HUES64 (cell line): Measurements from ENCODE around the gene SSC4D.
"Not testable (repeated sequence)": the region's sequence is repeated elsewhere in the genome, so short reads cannot be mapped to it uniquely, and the experiment has no call there.

ENCODE experiments used
- H3K27ac ChIP-seq: 2 replicates; pipeline ENCODE4 v1.7.0; 2013; ENCODE audit warnings: low read depth, low read length, inconsistent platforms
- H3K27me3 ChIP-seq: 2 replicates; pipeline ENCODE4 v1.6.1; 2013; ENCODE audit warnings: mild to moderate bottlenecking, low read length; ENCODE audit not compliant: insufficient read depth
- H3K36me3 ChIP-seq: 2 replicates; pipeline ENCODE4 v1.6.1; 2013; ENCODE audit warnings: mild to moderate bottlenecking, low read length; ENCODE audit not compliant: insufficient read depth
- H3K4me1 ChIP-seq: 2 replicates; pipeline ENCODE4 v1.6.1; 2013; ENCODE audit warnings: mild to moderate bottlenecking, low read length, moderate library complexity; ENCODE audit not compliant: insufficient read depth
- H3K4me3 ChIP-seq: 2 replicates; pipeline ENCODE4 v1.5.1; 2013; ENCODE audit warnings: mild to moderate bottlenecking, low read length, moderate library complexity
- H3K9ac ChIP-seq: 2 replicates; pipeline ENCODE4 v1.6.1; 2013; ENCODE audit warnings: mild to moderate bottlenecking, low read depth, low read length
- H3K9me3 ChIP-seq: 2 replicates; pipeline ENCODE4 v1.6.1; 2013; ENCODE audit warnings: low read depth, low read length; ENCODE audit not compliant: insufficient read depth
- WGBS: fragments of 150-250, 120-280 bp; methylation state at CpG from one replicate; pipeline ENCODE4 v1.1.7; 2013; ENCODE audit warnings: missing lambda C conversion rate; 5-methylcytosine and 5-hydroxymethylcytosine counted together

The SSC4D gene

GRCh38 chr7:76380623-76380966, 28.9 kb downstream of the SSC4D start:
- no peaks in the 10 kb centered on the region for H3K4me1 ChIP-seq
- peak overlapping the region; percentile 43; the same call in 1 of the 2 replicates for H3K9ac ChIP-seq
- peak overlapping the region; percentile 46; the same call in 1 of the 2 replicates for H3K4me3 ChIP-seq
- no peaks in the 10 kb centered on the region for H3K27me3 ChIP-seq
- peak overlapping the region; percentile 53; the same call in 1 of the 2 replicates for H3K27ac ChIP-seq
- 84% methylated on average over 7 of the region's 7 CpGs for WGBS
- H3K9me3 ChIP-seq, result no peaks in the 10 kb centered on the region
- H3K36me3 ChIP-seq, result no peaks in the 10 kb centered on the region

GRCh38 chr7:76377186-76377918, 32.1 kb downstream of the SSC4D start:
- Histone ChIP-seq H3K9me3 (no peaks in the 10 kb centered on the region), H3K4me1 (no peaks in the 10 kb centered on the region), H3K36me3 (no peaks in the 10 kb centered on the region), H3K9ac (no peak overlapping the region), H3K4me3 (no peak overlapping the region), H3K27ac (no peak overlapping the region), H3K27me3 (no peaks in the 10 kb centered on the region)
- WGBS, result 92% methylated on average over 9 of the region's 9 CpGs

- Histone ChIP-seq H3K36me3 (no peaks in the 10 kb centered on the region), H3K27me3 (no peaks in the 10 kb centered on the region), H3K9ac (no peak overlapping the region), H3K9me3 (no peaks in the 10 kb centered on the region), H3K4me1 (no peaks in the 10 kb centered on the region), H3K27ac (no peak overlapping the region), H3K4me3 (no peak overlapping the region)
- 90% methylated on average over 9 of the region's 9 CpGs for WGBS
Measured at GRCh38 chr7:76375251-76375650, 34.2 kb downstream of the SSC4D start.

- Histone ChIP-seq H3K36me3 (no peaks in the 10 kb centered on the region), H3K27ac (no peak overlapping the region), H3K9ac (no peak overlapping the region), H3K9me3 (no peaks in the 10 kb centered on the region), H3K27me3 (no peaks in the 10 kb centered on the region), H3K4me3 (no peak overlapping the region), H3K4me1 (0 out of 2 replicates have a peak, but pooled peaks cover 3% of the 10 kb centered on the region)
- 85% methylated on average over 9 of the region's 9 CpGs for WGBS
Measured at GRCh38 chr7:76372984-76373833, 36.3 kb downstream of the SSC4D start.

- Histone ChIP-seq H3K9me3 (no peaks in the 10 kb centered on the region), H3K27me3 (no peaks in the 10 kb centered on the region), H3K4me3 (no peak overlapping the region), H3K4me1 (0 out of 2 replicates have a peak, but pooled peaks cover 3% of the 10 kb centered on the region), H3K36me3 (no peaks in the 10 kb centered on the region), H3K9ac (no peak overlapping the region), H3K27ac (no peak overlapping the region)
- WGBS, result 97% methylated on average over 3 of the region's 3 CpGs
Measured at GRCh38 chr7:76371396-76371795, 38.1 kb downstream of the SSC4D start.

- peaks cover 12% of the 10 kb centered on the region; the same call in 1 of the 2 replicates for H3K4me1 ChIP-seq
Measured at GRCh38 chr7:76369018-76369417, 40.5 kb downstream of the SSC4D start.

GRCh38 chr7:76368190-76368589, 41.3 kb downstream of the SSC4D start:
- Histone ChIP-seq H3K36me3 (no peaks in the 10 kb centered on the region), H3K27me3 (no peaks in the 10 kb centered on the region), H3K27ac (no peak overlapping the region), H3K4me3 (no peak overlapping the region), H3K4me1 (peaks cover 13% of the 10 kb centered on the region; the same call in 1 of the 2 replicates), H3K9me3 (no peaks in the 10 kb centered on the region), H3K9ac (no peak overlapping the region)
- 96% methylated on average over 8 of the region's 8 CpGs for WGBS

More at GRCh38 chr7:76369018-76369417, 40.5 kb downstream of the SSC4D start:
- no peak overlapping the region for H3K4me3 ChIP-seq
- 73% methylated on average over 6 of the region's 6 CpGs for WGBS
- H3K9me3 ChIP-seq, result no peaks in the 10 kb centered on the region
- no peaks in the 10 kb centered on the region for H3K27me3 ChIP-seq
- no peak overlapping the region for H3K9ac ChIP-seq
- H3K27ac ChIP-seq, result no peak overlapping the region
- H3K36me3 ChIP-seq, result no peaks in the 10 kb centered on the region

GRCh38 chr7:76364198-76364584, 45.3 kb downstream of the SSC4D start:
- peak overlapping the region; percentile 66 for H3K9ac ChIP-seq
- no peaks in the 10 kb centered on the region for H3K9me3 ChIP-seq
- WGBS, result 54% methylated on average over 4 of the region's 4 CpGs
- no peak overlapping the region for H3K4me3 ChIP-seq
- peaks cover 17% of the 10 kb centered on the region for H3K4me1 ChIP-seq
- H3K36me3 ChIP-seq, result no peaks in the 10 kb centered on the region
- peak overlapping the region; percentile 82 for H3K27ac ChIP-seq
- no peaks in the 10 kb centered on the region for H3K27me3 ChIP-seq

GRCh38 chr7:76363754-76364153, 45.7 kb downstream of the SSC4D start:
- WGBS, result 79% methylated on average over 3 of the region's 3 CpGs
- H3K9ac ChIP-seq, H3K9me3 ChIP-seq, H3K4me3 ChIP-seq, H3K27me3 ChIP-seq, H3K36me3 ChIP-seq, H3K27ac ChIP-seq: not testable (repeated sequence)
- H3K4me1 ChIP-seq, result peaks cover 14% of the 10 kb centered on the region

GRCh38 chr7:76359978-76360638, 49.4 kb downstream of the SSC4D start:
- Histone ChIP-seq H3K9me3 (no peaks in the 10 kb centered on the region), H3K27me3 (no peaks in the 10 kb centered on the region), H3K27ac (peak overlapping the region; percentile 64), H3K9ac (peak overlapping the region; percentile 70), H3K36me3 (peaks cover 22% of the 10 kb centered on the region), H3K4me1 (peaks cover 35% of the 10 kb centered on the region), H3K4me3 (peak overlapping the region; percentile 98; the same call in 1 of the 2 replicates)
- 94% methylated on average over 17 of the region's 17 CpGs for WGBS
